ENCODE measurements around the gene SLC9C2. TPM values are rescaled to one million over a fixed set of nuclear protein-coding genes. Genes with fewer than 3 reads are reported as not detected.
"Not testable (repeated sequence)": the region's sequence is repeated elsewhere in the genome, so short reads cannot be mapped to it uniquely, and the experiment has no call there.

Gene SLC9C2
- total RNA-seq, 1 donor from 2014 or later = not detected

GRCh38 chr1:173530795-173531693, 71.8 kb downstream of the SLC9C2 start:
- no peak for DNase-seq (ENCODE audit: extremely low read depth, low read depth, low spot score)

GRCh38 chr1:173529106-173529505, 73.8 kb downstream of the SLC9C2 start:
- DNase-seq (ENCODE audit: extremely low read depth, low read depth, low spot score) = no peak

DNA sequence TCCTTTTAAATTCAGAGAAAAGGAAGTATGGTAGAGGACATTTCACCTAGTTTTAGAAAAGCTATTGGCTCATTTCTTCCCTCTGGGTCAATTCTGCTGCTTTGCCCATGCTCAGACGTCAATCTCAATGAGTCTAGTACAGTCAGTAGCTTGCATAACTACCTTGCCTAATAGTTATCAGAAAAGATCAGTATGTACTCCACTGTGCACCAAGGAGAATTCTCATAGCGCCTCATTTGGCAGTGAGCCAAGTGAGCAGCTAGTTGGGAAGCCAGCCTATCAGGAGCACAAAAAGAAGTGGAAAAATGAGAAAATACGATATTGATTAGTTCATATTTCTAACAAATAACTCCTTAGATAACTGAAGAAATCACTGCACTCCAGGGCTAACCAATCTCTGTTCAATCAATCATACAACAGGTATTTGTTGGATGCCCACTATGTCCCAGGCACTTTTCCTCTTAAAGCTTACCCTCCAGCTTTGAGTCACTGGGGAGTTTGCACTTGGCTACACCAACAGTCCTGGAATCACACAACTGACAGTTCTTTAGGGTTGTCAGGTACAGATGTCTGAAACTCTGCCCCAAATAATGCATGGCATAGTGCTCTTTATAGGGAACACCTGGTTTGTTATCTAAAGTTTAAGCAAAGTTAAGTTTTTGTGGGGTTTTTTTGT, 75.6 kb downstream of the SLC9C2 start:
- no peak for DNase-seq (ENCODE audit: extremely low read depth, low read depth, low spot score)

GRCh38 chr1:173525926-173526325, 76.9 kb downstream of the SLC9C2 start:
- DNase-seq (ENCODE audit: extremely low read depth, low read depth, low spot score) = no peak

GRCh38 chr1:173523329-173523728, 79.5 kb downstream of the SLC9C2 start:
- no peak for DNase-seq (ENCODE audit: extremely low read depth, low read depth, low spot score)

- no peak for DNase-seq (ENCODE audit: extremely low read depth, low read depth, low spot score)
Observed at GRCh38 chr1:173520799-173521198, 82.1 kb downstream of the SLC9C2 start.

DNA sequence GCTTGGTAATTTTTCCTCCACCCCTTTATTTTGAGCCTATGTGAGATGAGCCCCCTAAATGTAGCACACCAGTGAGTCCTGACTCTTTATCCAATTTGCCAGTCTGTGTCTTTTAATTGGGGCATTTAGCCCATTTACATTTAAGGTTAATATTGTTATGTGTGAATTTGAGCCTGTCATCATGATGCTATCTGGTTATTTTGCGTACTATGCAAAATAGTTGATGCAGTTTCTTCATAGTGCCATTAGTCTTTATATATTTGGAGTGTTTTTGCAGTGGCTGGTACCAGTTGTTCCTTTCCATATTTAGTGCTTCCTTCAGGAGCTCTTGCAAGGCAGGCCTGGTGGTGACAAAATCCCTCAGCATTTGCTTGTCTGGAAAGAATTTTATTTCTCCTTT, 88.4 kb downstream of the SLC9C2 start:
- not testable (repeated sequence) for DNase-seq (ENCODE audit: extremely low read depth, low read depth, low spot score)

DNA sequence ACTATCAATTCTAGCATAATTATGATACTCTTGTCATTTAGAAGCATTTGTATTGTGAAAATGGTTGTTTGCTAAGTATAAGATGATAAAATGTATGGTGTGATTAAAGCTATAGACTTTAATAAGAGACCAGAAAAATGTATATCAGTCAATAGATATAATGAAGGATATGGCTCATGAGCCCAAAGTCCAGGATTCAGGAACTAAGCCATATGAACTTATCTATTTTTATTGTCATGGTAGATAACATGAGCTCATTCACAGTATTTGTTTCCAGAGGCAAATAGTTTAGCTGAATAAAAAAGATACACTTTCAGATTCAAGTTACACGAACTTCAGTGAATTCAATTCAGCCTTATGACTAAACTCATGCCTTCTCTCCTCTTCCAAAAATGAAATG, 93.1 kb downstream of the SLC9C2 start:
- no peak for DNase-seq (ENCODE audit: extremely low read depth, low read depth, low spot score)

DNA sequence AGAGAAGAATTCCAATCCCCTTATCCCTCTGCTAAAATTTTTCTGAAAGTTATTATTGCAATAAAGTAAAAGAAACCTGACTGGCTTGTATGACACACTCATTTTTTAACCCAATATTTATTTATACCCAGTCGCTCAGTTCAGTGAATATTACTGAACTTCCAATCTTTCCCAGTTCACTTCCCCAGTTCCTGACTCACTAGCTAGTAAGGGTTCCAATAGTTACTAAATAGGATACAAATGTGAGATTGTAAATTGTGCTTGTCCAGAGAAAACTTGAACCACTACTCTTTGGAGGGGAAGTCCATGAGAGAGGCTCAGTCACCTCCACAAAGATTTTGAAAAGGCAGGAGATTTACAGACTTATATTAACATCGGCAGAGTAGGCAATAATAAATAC, 94.3 kb downstream of the SLC9C2 start:
- no peak for DNase-seq (ENCODE audit: extremely low read depth, low read depth, low spot score)

GRCh38 chr1:173507847-173508209, 95.0 kb downstream of the SLC9C2 start:
- DNase-seq (ENCODE audit: extremely low read depth, low read depth, low spot score) = no peak

GRCh38 chr1:173507205-173507846, 95.5 kb downstream of the SLC9C2 start:
- no peak for DNase-seq (ENCODE audit: extremely low read depth, low read depth, low spot score)

GRCh38 chr1:173506437-173506836, 96.4 kb downstream of the SLC9C2 start:
- DNase-seq (ENCODE audit: extremely low read depth, low read depth, low spot score) = no peak

DNA sequence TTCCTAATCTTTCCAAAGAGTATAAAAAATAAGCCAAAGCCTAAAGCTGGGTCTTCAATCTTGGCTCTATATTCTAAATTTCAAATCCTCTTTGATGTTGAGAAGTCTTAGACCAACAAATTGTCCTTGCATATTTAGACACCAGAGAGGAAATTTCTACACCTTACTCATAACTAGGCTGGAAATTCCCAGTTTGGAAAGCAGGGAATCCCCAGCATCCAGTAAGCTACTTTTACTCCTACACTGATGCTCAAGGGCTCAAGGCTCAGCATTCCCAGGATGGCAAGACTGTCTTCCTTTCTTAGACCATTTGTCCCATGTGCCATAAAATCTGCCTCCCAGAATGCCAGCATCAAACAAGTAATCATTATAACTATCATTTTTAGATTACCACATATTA, 97.5 kb downstream of the SLC9C2 start:
- DNase-seq (ENCODE audit: extremely low read depth, low read depth, low spot score) = no peak

GRCh38 chr1:173504268-173504667, 98.6 kb downstream of the SLC9C2 start:
- no peak for DNase-seq (ENCODE audit: extremely low read depth, low read depth, low spot score)

- DNase-seq (ENCODE audit: extremely low read depth, low read depth, low spot score) = no peak
Observed at GRCh38 chr1:173503391-173503790, 99.5 kb downstream of the SLC9C2 start.

GRCh38 chr1:173502104-173502503, 100.8 kb downstream of the SLC9C2 start:
- no peak for DNase-seq (ENCODE audit: extremely low read depth, low read depth, low spot score)

GRCh38 chr1:173499729-173500128, 103.1 kb downstream of the SLC9C2 start:
- no peak for DNase-seq (ENCODE audit: extremely low read depth, low read depth, low spot score)

DNA sequence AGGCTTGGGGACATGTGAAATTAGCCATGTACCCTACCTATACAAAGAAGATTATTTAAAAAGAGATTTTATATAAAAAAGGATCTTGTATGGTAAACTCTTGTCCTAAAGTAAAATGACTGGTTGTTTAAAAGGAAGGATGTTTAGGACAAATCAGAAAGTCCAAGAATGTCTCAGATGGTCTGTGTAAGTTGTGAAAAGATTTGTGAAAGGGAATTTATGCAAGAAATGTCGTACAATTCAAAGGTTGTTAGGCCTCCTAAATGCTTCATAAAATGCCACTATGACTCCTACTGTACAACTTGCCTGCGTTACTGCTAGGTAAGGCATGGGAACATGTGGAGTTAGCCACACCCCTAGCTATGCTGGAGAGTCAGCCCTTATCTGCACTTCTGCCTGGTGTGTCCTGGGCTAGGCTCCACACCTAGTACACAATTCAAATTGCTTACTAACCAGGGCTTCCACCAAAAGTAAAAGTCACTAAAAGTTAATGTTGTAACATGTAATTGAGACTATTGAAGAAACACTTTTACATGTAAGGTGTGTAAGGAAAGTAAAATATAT, 106.0 kb downstream of the SLC9C2 start:
- DNase-seq (ENCODE audit: extremely low read depth, low read depth, low spot score) = no peak

- no peak for DNase-seq (ENCODE audit: extremely low read depth, low read depth, low spot score)
Observed at GRCh38 chr1:173495609-173496267, 107.1 kb downstream of the SLC9C2 start.

GRCh38 chr1:173493125-173493524, 109.7 kb downstream of the SLC9C2 start:
- DNase-seq (ENCODE audit: extremely low read depth, low read depth, low spot score) = not testable (repeated sequence)

GRCh38 chr1:173491508-173491907, 111.4 kb downstream of the SLC9C2 start:
- DNase-seq (ENCODE audit: extremely low read depth, low read depth, low spot score) = no peak
